SKM-1 treated with dmso at 0.1 percent for 144 hours (cell line): Measurements from ENCODE around the gene TK2.
A peak's percentile ranks its signal among the peaks of the same experiment; 100 is the strongest.
"Not testable (repeated sequence)": the region's sequence is repeated elsewhere in the genome, so short reads cannot be mapped to it uniquely, and the experiment has no call there.

Experiments
- DNase-seq: peaks from one replicate; lab custom pipeline; 2025; ENCODE audit not compliant: unreplicated experiment; lab: John Stamatoyannopoulos, UW

Gene TK2

GRCh38 chr16:66574081-66574480 is 24.2 kb upstream of the TK2 start:
- no peak for DNase-seq

DNA sequence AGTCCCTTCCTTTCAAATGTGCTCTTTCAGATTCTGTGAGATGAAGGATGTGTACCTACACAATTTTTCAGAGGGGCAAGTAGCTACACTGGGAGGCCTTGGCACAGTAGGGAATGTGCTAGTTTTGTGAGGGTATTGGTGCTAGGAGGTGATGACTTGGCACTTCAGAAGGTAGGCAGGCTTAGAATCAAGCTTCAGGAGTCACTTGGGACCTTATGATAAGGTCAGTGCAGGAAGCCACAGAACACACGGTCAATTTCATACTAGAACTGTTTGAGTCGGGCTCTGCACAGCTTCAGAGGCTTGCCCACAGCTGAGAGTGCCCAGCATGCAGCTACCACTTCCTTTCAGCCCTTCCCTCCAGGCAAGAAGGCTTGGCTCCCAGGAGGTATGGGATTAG is 22.4 kb upstream of the TK2 start:
- no peak for DNase-seq

DNA sequence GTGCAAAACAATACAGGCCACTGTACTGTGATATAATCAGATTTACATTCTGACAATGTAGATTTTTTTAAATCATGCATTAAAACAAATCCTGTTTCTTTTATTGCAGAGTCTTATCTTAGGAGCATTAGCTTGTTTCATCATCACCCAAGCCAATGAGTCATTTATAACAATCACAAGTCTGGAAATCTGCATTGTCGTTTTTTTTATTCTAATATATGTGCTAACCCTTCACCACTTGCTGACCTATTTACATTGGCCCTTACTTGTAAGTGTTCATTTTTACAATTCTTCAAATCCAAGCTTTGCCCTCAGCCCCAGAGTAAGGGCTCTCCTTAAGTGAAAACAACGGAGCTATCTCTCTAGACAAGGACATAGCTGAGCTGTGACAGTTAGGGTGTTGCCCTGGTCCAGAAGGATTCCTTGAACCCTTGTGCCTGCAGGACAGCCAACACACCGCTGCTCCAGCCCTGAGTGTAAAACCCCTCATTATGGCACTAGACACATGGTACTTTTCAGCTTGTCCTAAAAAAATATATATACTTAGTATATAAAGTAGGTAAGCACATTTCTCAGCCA is 20.0 kb upstream of the TK2 start:
- no peak for DNase-seq

DNA sequence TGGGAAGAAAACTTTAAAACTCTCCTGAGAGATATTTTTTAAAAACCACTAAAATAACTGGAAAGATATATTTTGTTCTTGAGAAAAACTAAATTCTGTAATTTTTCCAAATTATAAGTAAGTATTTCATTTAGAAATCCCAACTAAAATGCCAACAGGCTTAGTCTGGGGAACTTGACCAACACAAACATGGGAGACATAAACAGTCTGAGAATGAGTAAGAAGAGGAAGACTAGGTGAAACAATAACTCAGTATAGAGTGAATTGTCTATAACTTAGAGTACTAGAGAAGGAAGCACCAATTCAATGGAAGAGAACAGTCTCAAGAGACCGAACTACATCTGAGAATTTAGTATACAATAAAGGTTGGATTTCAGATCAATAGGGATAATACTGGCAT is 19.2 kb upstream of the TK2 start:
- no peak for DNase-seq

- no peak for DNase-seq
Observed at GRCh38 chr16:66568355-66568754, 18.4 kb upstream of the TK2 start.

DNA sequence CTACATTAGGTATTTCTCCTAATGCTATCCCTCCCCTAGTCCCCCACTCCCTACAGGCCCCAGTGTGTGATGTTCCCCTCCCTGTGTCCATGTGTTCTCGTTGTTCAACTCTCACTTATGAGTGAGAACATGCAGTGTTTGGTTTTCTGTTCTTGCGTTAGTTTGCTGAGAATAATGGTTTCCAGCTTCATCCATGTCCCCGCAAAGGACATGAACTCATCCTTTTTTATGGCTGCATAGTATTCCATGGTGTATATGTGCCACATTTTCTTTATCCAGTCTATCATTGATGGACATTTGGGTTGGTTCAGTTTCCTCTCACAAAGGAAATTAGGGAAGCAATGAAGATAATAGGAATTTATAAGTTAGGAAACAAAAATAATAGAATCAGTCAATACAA is 17.3 kb upstream of the TK2 start:
- not testable (repeated sequence) for DNase-seq

DNA sequence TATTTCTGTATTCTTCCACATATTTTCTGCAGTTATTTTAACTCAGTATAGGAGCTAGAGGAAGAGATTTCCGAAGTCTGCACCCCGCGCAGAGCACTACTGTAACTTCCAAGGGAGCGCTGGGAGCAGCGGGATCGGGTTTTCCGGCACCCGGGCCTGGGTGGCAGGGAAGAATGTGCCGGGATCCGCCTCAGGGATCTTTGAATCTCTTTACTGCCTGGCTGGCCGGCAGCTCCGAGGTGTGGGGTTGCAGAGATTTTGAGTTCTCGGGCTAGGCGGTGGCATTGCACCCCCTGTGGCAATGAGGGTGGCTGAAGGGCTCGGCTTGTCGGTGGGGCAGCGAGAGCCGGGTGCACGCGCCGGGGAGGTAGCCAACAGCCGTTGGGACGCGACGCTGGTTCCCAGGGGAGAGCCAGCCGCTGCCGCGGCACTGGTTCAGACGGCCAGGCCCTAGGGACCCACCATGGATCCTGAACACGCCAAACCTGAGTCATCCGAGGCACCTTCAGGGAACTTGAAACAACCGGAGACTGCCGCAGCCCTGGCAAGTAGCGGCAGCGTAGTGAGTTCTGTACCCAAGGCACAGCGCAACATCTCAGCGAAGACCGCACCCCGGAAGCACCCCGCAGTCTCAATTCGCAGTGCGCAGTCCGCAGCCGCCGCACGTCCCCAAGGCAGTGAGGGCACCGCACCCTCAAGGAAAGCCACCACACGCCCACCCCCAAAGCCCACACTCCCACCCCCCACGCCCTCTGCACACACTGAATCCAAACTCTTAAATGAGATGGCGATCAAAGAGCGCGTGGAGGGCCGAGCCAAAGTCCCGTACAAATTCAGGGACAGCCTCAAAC is 16.4 kb upstream of the TK2 start, which contains the start of gene CMTM1:
TSS of gene CMTM1 (plus strand) at position 389 of the 851 bp plus-strand sequence. CDS start at position 464, 75 bp downstream.
- DNase-seq: no peak

GRCh38 chr16:66563574-66564334 is 13.8 kb upstream of the TK2 start:
- no peak for DNase-seq

GRCh38 chr16:66562986-66563385 is 13.1 kb upstream of the TK2 start:
- no peak for DNase-seq

DNA sequence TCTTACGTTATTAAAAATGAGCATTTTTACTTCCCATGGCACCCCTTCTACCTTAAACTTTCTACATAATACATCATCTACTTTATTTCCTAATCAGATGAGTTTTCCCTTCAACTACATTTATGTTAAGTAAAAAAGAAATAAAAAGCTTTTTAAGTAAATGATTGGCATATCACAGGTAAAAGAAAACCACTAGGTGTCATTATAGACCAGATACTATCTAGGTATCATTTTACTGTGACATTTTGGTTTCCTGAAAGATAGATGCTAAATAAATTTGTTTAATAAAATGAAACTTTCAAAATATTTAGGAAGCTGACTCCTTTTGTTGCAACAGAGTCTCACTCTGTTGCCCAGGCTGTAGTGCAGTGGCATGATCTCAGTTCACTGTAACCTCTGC is 12.5 kb upstream of the TK2 start:
- no peak for DNase-seq

DNA sequence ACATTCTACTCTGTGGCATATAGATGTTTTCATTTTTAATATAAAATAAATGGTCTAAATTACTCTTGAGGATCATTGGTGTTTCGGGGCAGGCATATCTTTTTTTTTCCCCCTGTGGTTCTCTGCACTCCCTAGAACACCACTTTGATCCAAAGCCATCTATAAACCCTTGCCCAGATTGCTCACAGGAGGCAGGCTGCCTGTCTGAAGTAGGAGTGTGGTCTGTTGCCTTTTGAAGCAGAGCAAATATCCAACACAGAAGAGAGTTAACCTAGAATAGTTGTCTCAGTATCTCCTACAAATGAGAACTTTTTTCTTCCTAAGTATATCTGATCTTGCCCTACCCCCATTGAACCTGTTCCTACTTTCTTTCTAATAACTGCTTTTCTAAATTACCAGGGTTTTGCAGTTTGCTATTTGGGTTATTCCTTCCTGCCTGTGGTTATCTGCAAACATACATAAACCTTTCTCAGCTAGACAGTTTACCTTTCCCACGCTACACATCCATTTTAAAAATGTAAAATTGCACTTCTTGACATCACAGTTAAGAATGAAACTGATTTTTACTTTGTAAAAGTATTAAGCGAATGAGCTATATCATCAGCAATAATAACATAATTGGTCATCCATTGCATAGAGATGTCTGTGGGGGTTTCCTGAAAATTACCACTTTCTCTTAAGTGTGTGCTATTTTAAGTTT is 11.6 kb upstream of the TK2 start:
- DNase-seq: no peak

DNA sequence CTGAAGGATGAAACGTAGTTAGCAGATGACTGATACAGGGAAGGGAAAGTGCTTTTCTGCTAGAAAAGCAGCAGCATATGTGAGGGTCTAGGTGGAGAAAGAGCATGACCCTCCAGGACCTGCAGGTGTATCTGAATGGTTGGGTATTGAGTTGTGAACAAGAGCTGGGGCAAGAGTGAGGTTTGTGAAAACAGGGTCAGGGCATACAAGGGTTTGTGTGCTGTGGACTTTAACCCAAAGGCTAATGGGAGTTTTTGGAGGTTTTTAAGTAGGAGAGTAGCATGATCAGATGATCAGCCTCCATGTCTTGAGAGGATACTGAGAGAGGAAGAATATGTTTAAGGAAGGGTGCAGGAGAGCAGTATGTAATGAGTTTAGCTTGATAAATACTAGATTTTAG is 10.2 kb upstream of the TK2 start:
- DNase-seq: no peak

GRCh38 chr16:66554495-66554894 is 4.6 kb upstream of the TK2 start:
- no peak for DNase-seq

GRCh38 chr16:66554021-66554420 is 4.1 kb upstream of the TK2 start:
- no peak for DNase-seq

DNA sequence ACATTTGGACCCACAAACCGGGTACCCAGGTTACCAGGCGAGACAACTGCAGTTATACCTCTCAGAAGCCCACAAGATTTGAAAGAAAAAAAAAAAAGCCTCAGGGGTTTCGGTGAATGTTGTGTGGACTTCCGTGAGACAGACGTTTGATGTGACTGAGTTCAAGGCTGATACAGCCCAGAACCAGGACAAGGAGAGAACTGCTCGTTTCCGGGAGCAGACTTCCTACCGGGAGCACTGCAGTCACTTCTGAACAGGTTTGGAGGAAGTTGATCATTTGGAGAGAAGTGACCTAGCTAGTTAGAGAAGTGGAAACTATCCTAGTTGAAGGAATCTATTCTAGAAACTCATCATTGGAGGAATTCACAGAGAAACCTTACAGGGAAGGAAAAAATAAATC is 3.3 kb upstream of the TK2 start:
- no peak for DNase-seq

DNA sequence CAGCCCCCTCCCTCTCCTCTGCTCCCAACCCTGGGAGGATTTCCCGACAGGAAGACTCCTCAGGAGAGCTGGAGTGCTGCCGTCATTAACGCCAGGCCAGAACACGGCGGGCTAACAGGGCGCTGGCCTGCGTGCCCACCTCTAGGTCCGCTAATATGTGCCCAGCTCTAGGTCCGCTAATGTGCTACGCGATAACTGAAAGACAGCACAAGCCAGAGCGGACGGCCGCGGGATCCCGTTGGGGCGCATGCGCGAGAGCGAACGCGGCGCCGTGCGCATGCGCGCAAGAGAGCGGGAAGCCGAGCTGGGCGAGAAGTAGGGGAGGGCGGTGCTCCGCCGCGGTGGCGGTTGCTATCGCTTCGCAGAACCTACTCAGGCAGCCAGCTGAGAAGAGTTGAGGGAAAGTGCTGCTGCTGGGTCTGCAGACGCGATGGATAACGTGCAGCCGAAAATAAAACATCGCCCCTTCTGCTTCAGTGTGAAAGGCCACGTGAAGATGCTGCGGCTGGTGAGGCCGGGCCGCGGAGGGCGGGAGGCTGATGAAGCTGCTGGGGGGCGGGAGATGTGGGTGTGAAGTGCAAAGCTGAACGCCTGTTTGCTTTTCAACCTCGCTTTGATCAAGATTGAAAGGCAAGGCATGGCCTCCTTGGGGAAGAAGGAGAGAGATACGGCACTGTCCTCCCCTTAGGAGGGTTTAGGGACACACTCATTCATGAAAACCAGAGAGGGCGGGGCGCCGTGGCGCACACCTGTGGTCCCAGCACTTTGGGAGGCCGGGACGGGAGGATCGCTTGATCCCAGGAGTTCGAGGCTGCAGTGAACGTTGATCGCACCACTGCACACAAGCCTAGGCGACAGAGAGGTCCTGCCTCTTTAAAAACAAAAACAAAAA is 2.6 kb upstream of the TK2 start, which contains the start of gene CKLF:
TSS of gene CKLF (plus strand) at position 291 of the 892 bp plus-strand sequence. CDS start at position 431, 140 bp downstream.
- DNase-seq: peak; percentile 85

DNA sequence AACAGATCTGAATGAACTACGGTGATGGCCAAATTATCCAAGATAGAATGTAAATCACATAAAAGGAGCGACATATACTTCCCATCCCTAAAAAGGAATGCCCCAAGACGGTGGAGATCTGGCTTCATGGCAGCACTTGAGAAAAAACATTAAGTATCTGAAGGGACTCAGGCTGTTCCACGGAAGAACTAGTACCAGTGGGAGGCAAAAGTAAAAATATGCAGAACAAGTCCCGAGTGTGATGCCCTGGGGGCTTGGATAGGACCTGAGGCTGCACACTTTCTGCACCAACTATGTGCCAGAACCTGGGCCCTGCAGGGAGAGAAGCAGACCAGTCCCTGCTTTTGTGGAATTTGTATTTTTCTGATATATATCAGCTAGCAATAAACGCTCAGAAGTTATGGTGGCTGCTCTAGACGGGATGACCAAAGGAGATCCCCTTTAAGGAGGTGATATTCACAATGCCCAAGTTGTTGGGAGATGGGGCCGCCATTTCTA is 1.9 kb upstream of the TK2 start:
- DNase-seq: no peak

DNA sequence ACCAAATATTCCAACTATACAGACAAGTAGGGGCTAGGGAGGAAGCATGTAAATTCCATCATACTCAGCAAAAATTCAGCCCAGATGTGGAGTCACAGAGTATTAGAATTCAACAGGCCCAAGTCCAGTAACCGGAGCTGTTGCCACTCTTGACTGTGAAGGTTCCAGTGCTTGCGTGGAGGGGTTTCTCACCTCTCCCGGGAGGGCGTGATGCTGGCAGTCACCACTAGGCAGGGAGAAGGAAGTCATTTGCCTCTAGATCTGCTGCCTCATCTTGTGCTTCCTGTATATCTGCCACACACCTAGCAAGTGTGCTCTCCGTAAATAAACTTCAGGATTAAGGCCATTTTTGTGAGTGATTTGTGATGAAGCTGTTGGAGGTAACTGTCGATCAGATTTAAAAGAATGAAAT is 1.4 kb upstream of the TK2 start:
- DNase-seq: peak; percentile 75

DNA sequence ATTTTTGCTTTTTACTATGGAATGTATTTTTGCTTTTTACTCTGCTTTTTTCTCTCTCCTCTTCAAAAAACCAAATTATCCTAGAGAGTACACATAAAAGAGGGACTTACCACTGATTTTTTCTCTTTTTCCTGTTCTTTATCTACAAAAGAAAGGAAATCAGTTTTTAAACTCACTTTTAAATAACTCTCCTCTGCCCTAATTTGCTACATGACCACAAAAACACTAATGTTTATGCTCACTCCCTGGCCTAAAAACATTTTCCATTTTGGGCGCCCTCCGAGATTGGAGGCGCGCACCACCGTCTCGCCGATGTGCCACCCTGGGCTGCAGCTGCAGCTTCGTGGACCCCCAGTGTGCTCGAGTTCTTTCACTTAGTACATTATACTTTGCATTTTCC is 1.1 kb downstream of the TK2 start:
- DNase-seq: no peak

GRCh38 chr16:66548068-66548467 is 1.9 kb downstream of the TK2 start:
- DNase-seq: no peak
